ENCODE data around the gene CCDC71.

CCDC71 gene

DNA sequence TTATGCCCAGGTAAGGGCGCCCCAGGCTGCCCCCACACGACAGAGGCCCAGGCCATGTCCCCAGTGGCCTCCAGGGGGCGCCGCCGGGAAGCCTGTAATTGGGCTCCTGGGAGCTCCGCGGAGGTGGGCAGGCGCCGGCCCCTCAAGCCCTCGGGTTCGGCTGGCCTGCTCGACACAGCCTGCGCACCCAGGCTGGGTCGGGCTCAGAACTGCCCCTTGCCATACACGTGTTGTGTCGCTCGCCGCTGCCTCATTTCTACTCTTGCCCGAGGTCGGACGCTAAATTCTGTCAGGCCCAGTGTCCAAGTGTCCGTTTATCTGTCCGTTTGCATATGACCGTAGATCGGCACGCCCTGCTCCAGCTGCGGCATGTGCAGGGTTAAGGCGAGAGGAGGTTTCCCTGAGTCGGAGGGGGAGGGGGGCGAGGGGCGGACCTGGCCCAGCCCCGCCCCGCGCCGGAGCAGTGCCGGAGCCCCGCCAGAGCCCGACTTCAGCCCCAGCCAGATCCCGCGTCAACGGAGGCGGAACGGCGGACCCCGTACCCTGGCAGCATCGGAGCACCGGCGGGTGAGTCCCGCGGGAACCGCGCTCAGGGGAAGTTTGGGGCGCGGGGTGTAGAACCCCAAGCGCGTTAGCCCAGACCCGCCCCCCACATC lies 5.1 kb upstream of the CCDC71 start, which contains the start of gene KLHDC8B:
Gene KLHDC8B (plus strand): TSS at position 480 of the 656 bp plus-strand sequence. CDS start 1,172 bp downstream, outside the sequence.
- peak; percentile 67 for DNase-seq (ENCODE audit: low read depth)
- H3K4me3 ChIP-seq (ENCODE audit: low read depth, low read length): peak within 1 kb of the TSS; percentile 72
- TF ChIP-seq CTCF (IDR thresholded peaks at IDR 0.05; ENCODE audit: control insufficient read depth, extremely low read depth, insufficient read depth): peak; percentile 85

- peak overlapping the region; percentile 72 for H3K4me3 ChIP-seq (ENCODE audit: low read depth, low read length)
- no peak for TF ChIP-seq CTCF (IDR thresholded peaks at IDR 0.05; ENCODE audit: control insufficient read depth, extremely low read depth, insufficient read depth)
- DNase-seq (ENCODE audit: low read depth): no peak
Observed at GRCh38 chr3:49170744-49171118, 4.6 kb upstream of the CCDC71 start.

DNA sequence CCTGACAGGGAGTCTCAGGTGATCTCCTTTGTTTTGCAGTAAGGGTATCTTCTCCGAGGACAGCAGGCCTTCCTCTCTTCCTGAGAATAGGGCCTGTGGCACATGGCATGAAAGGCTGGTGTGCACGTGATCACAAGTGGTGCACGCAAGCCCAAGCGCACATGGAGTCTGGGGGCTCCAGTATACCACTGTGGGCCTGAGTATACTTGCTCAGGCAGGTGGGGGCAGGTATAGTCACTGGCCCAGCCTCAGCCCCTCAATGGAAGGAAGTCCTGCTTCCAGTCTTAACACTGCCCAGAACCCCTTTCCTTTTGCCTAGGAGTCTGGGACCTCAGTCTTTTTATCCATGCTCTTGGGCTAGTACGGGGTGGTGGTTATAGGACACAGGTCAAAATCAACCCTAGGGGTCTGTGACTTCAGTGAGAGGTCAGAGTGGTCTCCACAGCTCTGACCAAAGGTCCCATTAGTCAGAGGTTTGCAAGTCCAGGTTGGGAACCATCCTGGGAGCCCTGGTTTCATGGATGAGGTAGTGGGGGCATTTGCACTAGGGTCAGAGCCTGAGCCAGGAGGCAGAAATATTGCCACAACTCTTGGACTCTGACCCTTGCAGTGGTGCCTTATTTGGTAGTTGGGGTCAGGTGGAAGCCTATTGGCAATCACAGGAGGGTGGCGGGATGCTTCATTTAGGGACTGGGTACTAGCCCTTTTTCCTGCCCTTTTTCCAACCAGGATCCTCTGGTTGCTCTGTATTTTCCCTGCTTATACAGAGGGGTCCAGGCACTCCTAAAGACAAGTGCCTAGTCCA lies 823 bp upstream of the CCDC71 start:
- TF ChIP-seq CTCF (IDR thresholded peaks at IDR 0.05; ENCODE audit: control insufficient read depth, extremely low read depth, insufficient read depth): no peak
- peak overlapping the region; percentile 99 for H3K4me3 ChIP-seq (ENCODE audit: low read depth, low read length)
- no peak for DNase-seq (ENCODE audit: low read depth)

DNA sequence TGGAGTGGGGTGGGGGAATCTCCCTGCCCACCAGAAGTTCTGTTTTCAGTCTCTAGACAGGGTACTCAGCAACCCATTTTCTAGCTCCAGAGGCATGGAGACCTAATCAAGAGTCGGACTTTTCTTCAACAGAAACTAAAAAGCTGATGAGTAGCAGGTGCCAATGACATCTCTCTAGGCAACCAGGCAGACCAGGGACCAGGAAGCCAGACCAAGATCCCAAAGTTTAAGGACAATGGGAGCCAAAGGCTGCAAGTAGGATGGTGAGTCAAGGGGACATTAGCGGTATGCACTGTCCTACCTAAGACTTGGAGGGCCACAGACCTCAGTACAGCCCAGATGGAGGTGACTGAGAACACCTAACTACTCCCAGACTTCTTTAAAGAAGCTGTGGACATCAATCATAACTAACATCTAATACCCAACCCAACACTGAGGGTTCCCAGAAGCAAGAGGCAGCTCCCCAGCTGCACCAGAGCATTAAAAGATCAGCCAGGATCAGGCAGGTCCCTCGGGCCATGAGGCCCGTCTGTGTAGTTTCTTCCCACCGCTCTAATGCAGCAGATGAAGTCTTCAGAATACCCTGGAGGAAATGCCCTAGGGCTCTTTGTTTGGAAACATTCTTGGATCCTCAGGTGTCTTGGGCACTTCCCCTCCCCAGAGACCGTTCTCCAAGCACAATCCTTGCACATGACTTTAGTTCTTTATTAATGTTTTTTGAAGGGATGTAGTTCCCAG lies 979 bp downstream of the CCDC71 start:
- no peak for DNase-seq (ENCODE audit: low read depth)
- no peak for TF ChIP-seq CTCF (IDR thresholded peaks at IDR 0.05; ENCODE audit: control insufficient read depth, extremely low read depth, insufficient read depth)
- H3K4me3 ChIP-seq (ENCODE audit: low read depth, low read length): peak overlapping the region; percentile 99

GRCh38 chr3:49163609-49164008 lies 2.5 kb downstream of the CCDC71 start:
- TF ChIP-seq CTCF (IDR thresholded peaks at IDR 0.05; ENCODE audit: control insufficient read depth, extremely low read depth, insufficient read depth): no peak
- DNase-seq (ENCODE audit: low read depth): no peak
- no peak overlapping the region for H3K4me3 ChIP-seq (ENCODE audit: low read depth, low read length)

GRCh38 chr3:49162751-49163419 lies 3.2 kb downstream of the CCDC71 start:
- no peak for TF ChIP-seq CTCF (IDR thresholded peaks at IDR 0.05; ENCODE audit: control insufficient read depth, extremely low read depth, insufficient read depth)
- DNase-seq (ENCODE audit: low read depth): no peak

More at GRCh38 chr3:49162751-49163419, 3.2 kb downstream of the CCDC71 start:
- no peak overlapping the region for H3K4me3 ChIP-seq (ENCODE audit: low read depth, low read length)
